NCI-H1417 treated with DMSO at 0.1 percent for 48 hours (cell line): ENCODE results near the gene MAP3K6.

Experiments used
- DNase-seq: peaks from one replicate; lab custom pipeline; 2025; lab: John Stamatoyannopoulos, UW

MAP3K6 gene

DNA sequence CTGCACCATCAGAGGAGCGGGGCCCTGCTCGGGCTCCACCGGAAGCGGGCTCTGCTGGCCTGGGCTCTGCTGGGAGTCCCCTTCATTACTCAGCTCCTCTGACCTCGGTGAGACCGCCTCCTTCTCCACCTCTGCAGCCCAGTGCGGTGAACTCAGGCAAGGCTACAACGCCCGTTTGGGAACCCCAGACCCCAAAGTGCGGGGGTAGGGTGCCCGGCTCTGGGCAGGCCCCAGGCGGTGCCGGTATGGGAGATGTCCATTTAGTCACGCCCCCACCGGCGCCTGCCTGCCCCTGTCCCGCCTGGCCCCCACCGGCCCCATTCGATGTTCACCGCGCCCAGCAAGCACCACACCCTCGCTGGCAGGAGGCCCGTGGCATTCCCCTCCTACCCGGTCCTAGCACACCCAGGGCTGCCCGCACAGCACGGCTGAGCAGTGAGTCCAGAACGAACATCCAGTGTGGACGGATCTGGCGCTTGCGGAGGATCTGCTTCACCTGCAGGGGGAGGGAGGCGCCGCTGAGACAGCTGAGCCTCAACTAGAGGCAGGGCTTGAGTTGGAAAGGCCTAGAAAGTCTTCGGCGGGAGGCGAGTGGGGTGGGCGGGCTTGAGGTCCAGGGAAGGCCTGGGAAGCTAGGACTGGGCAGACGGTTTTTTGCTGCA lies 10.0 kb downstream of the MAP3K6 start:
- no peak for DNase-seq

DNA sequence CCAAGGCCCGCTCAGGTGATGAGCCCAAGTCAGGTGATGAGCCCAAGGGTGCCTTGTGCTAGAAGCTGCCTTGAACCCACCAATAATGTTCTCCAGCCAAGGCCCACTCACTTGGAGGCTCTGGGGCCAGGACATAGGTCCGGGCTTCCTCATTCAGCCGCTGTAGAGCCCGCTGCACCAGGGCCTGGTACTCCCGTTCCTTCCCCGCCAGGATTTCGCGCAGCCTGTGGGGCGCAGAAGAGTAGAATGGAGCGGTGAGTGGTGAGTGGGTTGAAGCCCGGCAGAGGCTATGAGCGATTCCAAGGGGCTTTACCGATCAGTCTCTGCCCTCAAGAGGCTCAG lies 10.5 kb downstream of the MAP3K6 start:
- no peak for DNase-seq

DNA sequence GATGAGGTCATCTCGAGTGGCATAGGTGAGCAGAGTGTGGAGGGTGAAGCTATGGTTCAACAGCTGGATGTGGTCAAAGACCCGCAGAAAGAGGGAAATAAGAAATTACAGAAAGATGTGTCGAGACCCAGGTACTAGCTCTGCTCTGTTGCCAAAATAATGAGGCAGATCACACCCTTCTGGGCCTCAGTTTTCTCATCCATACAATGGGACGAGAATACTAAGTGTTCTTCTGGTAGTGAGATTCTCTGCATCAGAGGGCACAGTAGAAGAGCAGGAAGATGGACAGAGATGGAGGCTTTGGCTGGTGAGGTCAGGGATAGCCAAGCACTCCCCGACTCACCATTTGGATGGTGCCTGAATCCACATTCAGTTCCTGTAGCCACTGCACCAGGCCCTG lies 11.1 kb downstream of the MAP3K6 start:
- DNase-seq = no peak

DNA sequence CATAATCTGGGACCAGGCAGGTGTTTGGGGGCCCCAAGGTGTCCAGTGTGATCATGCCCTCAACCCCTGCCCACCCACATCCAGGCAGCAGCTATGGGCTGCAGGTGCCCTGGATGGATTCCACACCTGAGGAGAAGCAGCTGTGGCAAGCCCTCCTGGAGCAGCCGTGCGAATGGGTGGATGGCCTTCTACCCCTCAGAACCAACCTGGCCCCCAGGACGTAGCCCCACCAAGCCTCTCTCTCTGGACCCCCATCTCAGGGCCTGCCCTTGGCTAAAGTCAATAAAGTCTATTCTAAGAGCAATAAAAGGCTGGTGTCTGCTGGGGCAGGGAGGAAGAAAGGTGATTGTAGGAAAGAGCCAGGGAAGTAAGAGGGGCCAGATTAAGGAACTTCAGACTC lies 13.1 kb downstream of the MAP3K6 start:
- no peak for DNase-seq

DNA sequence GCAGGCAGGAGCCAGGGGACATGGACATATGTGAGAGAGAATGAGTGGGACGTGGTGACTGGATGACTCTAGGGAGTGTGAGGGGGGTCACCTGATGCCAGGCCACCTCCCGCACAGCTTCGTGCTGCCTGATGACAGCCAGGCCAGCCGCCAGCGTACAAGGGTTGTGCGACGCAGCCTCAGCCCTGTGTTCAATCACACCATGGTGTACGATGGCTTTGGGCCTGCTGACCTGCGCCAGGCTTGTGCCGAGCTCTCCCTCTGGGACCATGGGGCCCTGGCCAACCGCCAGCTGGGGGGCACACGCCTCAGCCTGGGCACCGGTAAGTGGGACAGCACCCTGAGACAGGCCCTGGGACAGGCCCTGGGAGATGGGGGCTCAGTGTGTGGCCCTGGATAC lies 13.6 kb downstream of the MAP3K6 start:
- no peak for DNase-seq

DNA sequence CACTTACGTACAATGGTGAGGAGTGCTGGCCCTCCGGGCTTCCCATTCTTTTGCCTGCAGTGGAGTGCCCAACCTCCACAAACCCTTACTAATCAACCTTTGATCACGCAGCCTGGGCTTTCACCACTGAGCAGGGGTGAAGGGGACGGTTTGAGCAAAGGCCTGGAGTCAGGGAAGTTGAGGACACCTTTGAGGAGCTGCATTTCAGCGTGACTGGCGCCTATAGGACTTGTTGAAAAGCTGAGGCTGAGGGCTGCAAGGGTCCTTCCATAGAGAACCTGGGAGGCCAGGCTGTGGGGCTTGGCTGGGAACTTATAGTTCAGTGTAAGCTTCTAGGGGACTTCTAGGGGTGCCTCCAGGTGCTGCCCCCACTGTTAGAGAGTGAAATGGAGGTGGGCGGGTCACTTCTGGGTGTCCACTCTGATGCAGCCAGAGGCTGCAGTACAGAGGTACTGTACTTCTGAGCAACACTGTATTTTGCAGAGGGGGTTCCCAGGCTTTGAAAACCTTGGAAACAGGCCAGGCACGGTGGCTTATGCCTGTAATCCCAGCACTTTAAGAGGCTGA lies 15.1 kb downstream of the MAP3K6 start:
- DNase-seq = no peak

DNA sequence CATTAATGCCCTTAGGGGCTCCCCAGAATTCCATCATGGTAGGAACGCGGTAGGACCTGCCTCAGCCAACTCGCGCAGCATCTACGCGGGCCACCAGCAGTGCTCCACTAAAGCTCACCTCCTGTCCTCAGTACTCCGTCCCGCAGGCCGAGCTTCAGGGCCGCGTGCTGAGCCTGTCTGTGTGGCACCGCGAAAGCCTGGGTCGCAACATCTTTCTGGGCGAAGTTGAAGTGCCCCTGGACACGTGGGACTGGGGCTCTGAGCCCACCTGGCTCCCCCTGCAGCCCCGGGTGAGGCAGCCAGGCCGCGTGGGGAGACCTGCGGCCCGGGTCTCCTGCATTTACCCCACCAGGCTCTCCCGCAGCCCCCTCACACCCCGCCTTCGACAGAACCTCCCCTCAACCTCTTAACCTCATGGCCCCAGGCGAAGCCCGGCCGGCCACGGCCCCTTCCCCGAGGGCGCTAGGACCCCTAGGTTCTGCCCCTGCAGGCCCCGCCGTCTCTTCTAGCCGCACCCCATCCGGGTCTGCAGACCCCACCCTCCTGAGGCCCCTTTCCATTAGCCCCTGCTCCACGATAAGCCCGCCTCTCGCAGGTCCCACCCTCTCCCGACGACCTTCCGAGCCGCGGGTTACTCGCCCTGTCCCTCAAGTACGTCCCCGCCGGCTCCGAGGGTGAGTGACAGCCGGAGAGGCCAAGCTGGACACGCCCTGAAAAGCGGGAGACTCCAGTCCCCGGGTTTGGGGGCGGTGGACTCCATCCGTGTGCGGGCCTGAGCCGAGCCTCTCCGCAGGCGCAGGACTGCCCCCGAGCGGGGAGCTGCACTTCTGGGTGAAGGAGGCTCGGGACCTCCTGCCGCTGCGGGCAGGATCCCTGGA lies 15.9 kb downstream of the MAP3K6 start:
- no peak for DNase-seq

DNA sequence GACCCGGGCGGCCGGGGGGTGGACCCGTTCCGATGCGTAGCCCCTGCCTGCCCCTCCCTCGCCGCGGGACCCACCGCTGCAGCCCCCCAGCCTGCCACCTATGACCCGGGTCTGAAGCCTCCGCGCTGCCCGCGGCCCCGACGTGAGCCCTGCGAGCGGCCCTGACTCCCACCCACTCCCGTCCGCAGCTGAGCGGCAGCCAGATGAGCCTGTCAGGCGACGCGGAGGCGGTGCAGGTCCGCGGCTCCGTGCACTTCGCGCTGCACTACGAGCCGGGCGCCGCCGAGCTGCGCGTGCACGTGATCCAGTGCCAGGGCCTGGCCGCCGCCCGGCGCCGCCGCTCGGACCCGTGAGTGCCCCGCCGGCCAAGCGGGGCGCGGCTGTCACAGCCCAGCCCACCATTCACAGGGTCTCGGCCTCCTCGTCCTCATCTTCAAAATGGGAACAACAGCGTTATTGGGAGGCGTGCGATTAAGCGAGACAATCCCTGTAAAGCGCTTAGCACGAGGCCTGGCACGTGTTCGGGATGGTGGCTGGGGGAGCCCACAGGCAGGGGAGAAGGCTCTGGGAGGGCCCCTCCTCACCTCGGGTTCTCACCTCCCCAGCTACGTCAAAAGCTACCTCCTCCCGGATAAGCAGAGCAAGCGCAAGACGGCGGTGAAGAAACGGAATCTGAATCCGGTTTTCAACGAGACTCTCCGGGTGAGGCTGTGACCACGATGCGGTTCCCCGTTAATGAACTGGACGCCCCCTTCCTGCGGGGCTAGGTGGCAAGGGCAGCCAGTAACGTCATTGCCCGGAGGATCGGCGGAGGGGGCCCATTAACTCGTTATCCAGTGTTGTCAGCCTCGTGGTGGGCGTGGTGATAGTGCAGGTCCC lies 16.7 kb downstream of the MAP3K6 start:
- DNase-seq = no peak

DNA sequence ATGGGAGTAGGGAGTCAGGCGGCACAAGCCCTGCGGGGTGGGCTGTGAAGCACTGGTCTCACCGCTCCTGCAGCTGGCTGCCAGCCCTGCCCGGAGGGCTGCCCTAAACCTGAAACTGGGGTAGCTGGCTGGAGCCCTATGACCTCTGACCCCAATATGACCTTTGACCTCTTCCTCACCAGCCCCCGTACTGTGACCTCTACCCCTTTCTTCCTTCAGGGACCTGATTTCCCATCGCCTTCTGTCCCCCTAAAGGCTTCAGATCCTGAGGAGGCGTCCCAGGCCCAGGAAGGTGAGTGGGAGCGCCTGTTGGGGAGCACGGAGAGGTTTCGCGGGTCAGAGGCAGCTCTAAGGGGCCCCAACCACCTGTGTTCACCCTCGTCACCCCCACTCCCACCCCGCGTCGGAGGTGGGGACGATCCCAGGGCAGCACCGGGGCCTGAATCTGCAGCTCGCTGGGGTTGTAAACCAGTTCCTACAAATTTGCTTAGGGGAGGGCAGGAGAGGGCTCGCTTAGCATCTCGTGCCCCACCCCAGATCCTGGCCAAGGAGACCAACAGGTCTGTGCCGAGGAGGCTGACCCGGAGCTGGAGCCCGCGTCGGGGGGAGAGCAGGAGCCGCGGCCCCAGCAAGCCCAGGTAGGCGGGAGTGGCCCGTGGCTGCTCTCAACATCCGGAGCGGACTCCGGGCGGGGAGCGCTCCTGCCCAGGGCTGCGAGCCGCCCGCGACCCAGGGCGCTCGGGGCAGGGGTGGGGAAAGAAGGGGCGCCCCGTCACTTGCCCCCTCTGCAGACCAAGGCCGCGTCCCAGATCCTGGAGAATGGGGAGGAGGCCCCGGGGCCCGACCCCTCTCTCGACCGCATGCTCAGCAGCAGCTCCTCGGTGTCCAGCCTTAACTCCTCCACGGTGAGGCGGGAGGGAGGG lies 17.6 kb downstream of the MAP3K6 start:
- no peak for DNase-seq

DNA sequence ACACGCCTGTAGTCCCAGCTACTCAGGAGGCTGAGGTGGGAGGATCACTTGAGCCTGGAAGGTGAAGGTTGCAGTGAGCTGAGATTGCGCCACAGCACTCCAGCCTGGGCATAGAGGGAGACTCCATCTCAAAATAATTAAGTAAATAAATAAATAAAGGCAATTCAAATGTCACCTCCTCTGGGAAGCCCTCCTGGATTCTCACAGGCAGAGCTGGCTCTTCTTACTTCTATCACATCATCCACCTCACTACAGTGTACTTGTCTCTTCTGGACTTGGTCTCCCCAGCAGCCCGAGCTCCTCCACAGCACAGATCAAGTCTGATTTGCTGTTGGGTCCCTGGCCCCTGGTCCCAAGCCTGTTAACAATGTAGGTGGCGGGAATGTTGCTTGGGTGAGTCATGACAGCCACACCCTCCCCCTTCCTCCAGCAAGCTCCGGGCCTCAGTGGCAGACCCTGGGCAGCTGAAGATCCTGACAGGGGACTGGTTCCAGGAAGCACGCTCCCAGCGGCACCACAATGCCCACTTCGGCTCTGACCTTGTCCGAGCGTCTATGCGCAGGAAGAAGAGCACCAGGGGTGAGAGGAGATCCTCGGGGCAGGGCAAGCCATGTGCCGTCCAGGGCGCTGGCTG lies 19.7 kb downstream of the MAP3K6 start:
- no peak for DNase-seq

DNA sequence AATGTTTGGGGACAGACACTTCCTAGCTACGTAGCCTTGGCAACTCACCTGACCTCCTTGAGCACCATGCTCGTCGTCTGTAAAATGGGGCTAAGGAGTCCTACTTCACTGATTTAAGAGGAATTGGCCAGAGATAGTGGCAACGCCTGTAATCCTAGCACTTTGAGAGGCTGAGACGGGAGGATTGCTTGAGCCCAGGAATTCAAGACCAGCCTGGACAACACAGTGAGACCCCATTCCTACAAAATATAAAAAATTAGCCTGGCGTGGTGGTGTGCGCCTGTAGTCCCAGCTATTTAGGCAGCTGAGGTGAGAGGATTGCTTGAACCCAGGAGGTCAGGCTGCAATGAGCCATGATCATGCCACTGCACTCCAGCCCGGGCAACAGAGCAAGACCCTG lies 20.4 kb downstream of the MAP3K6 start:
- no peak for DNase-seq

DNA sequence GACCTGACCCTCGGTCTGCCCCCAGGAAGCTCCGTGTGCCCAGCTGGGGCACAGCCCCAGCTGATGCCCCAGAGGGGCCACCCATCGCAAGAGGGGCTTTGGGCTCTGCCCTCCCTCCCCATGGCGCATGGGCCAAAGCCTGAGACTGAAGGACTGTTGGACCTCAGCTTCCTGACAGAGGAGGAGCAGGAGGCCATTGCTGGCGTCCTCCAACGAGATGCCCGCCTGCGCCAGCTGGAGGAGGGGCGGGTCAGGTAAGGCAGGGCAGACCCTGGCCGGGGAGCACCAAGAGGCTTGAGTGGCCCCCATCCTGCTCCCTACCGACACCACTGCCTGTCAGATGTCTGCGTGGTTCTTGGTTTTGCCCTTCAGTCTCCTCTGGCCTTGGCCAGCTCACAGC lies 21.5 kb downstream of the MAP3K6 start:
- DNase-seq = no peak

DNA sequence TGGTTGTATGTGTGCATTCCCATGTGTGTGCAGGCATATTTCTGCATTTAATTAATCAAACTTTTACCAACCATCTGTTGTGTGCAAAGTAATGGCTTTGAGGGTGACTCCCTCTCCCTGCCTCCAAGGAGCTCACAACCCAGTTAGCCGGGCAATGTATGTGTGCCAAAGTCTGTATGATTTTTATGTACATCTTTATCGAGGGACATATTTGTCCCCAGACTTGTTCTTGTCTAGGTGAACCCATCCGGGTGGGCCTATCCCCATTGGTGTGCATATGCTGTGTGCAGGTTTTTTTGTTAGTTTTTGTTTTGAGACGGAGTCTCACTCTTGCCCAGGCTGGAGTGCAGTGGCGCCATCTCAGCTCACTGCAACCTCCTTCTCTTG lies 23.1 kb downstream of the MAP3K6 start:
- no peak for DNase-seq

DNA sequence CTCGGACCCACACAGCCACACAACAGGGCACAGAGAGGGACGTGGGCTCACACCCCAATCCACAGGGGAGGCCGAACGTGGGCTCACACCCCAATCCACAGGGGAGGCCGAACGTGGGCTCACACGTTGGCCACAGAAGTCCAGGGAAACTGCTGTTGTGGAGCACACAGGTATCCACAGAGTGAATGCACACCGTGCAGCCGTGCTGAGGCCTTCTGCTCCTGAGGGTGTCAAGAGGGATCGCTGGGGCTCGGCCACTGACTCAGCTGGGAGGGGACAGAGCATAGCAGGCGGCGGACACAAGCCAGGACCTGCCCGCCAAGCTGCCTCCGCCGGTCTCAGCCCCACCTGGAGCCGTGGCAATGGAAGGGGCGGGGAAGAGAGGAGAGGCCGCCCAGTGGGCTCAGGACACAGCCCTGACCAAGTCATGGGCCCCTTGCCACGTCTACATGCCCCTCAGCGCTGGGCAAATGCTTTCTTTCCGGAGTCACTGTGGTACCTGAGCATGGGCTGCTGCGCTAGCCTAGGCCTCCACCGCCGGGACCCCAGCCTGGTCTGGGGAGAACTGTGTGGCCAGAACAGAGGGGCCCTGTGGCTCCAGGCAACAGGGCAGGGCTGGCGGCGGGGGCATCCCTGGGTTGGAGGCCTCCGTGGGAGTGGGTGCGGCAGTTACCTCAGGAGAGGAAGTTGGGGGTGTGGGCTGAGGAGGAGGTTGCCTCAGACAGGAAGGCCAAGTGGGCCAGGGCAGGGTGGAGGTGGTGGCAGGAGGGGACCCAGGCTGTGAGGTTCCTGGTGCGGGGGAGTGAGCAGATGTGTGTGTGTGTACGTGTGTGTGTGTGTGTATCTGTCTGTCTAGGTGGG lies 23.8 kb downstream of the MAP3K6 start:
- DNase-seq = no peak

DNA sequence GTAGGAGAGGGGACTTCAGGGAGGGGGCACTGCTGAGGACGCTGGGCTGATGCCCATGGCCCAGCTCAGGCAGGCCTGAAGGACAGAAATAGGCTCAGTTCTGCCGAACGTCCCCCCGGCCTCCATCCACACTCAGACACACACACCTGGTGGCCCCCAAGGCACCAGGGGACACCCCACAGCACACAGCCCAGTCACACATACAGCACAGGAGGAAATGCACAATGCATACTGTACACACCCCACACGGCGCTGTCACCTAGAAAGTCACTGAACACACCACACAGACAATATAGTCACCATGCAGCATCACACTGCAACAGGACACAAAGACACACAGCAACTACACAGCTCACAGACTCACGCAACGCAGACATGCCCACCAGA lies 24.4 kb downstream of the MAP3K6 start:
- no peak for DNase-seq

DNA sequence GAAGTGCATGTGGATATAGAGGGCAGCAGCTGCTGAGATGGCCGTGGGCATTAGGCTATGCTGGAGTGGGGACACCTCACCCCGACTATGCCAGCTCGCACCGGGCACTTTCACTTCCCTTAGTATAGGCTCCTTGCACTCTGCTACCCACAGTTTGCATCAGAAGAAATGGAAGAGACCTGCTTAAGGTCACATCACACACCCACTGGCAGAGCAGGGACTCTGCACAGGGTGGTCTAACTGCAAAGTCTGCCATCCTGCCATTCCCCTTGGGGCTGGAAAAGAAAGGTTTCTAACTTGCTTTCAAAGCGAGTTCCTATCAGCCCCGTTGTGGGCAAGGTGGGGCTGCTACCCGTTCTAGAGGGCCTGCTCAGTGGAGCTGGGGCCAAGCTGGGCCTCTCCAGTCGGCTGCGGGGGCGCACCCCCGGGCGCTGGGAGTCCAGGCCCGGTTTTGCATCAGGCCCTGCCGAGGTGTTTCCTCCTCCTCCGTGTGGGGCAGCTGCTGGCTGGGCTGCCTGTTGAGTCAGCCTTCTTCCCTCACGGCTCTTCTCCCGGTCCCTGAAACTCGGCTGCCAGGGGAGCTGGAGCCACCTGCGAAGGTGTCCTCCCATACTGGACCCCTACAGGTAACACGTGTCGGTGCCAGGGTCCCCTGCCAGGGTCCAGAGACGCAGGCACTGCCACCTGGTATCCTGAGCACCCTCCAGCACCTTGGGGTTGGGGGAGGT lies 25.1 kb downstream of the MAP3K6 start, which contains the start of gene SYTL1:
Gene SYTL1 (plus strand): TSS at position 498 of the 728 bp plus-strand sequence. CDS start 3,313 bp downstream, outside the sequence.
- DNase-seq = no peak

DNA sequence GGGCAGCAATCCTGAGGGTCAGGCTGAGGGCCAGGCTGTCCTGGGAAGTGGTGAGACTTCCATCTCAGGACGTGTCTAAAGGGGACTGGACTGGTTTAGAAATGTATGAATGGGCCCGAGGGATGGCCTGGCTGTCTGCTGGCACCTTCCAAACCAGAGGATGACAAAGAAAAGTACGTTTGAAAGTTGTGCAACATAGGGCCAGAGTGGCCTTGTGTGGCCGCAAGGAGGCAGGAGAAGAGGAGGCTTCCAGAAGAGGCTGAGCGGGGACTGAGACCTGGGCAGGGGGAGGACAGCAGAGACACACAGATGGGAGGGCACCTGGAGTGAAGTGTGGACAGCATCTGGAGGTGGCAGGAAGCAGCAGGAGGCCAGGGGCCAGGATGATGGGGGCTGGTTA lies 27.5 kb downstream of the MAP3K6 start:
- no peak for DNase-seq

DNA sequence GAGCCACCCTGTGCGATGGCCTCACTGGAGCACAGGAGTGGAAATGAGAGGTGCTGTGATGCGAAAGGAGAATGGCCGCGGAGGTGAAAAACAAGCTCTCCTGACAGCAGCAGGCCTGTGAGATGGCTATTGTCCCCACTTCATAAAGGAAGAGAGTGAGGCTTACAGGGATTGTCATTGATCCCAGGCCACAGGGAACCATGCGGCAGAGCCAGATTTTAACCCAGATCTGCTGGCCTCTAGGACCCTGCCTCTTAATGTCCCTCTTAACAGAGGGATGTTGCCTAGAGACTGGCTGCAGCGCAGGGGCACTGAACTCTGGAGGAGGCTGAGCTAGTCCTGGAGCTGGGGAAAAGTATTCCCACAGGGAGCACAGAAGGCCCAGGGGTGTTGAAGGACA lies 28.0 kb downstream of the MAP3K6 start:
- no peak for DNase-seq

DNA sequence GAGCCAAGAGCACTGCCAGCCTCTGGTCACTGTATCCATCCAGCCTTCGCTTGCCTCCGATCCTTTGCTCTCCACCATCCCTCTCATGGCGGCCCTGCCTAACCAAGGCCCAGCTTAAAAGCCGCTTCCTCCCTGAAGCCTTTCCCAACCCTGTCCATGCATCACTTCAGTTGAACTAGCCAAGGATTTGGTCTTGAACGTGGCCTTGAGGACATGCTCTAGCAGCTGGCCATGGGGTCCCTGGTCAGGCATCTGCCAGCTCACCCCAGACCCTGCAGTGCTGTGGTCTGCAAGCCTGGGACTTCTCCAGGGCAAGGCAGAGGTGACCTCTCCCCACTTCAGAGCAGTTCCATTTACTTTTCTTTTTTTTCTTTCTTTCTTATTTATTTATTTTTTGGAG lies 30.0 kb downstream of the MAP3K6 start:
- no peak for DNase-seq
